Body of pancreas (tissue), 4 donors: ENCODE data around the gene PDCD7. TPM values are rescaled to one million over a fixed set of nuclear protein-coding genes. Genes with fewer than 3 reads are reported as not detected.

Source experiments
- ATAC-seq: fragments of 150-250 bp; one replicate; pipeline ENCODE4 v1.9.1; 2016
- DNase-seq, 4 donors: peaks; one replicate each; pipeline ENCODE4 v3.0.0-alpha.2; 2019
- H3K27ac ChIP-seq, 4 donors: fragments of 200-600 bp; sonication (generic); 1 replicate in 3 of 4; 2 replicates in 1 of 4; pipeline versions ENCODE4 v1.5.1 to v1.6.1; 2016 to 2019; ENCODE audit warnings: mild to moderate bottlenecking in 1 of 4, mixed read lengths in 1 of 4, moderate library complexity in 1 of 4
- H3K27me3 ChIP-seq, 2 donors: fragments of 200-600 bp; sonication (generic); one replicate each; pipeline ENCODE4 v1.6.0; 2016; ENCODE audit warnings: mild to moderate bottlenecking in 1 of 2
- H3K36me3 ChIP-seq, 2 donors: fragments of 200-600 bp; sonication (generic); replicated peaks in 1 of 2; 2 replicates each; pipeline ENCODE4 v1.5.1; 2016; ENCODE audit warnings: low read depth in 2 of 2; ENCODE audit not compliant: insufficient read depth in 1 of 2
- H3K4me1 ChIP-seq: fragments of 200-600 bp; sonication (generic); one replicate; pipeline ENCODE4 v1.6.0; 2016
- H3K4me3 ChIP-seq, 2 donors: fragments of 200-600 bp; sonication (generic); 1 replicate in 1 of 2; 2 replicates in 1 of 2; pipeline ENCODE4 v1.5.1; 2016 to 2019
- H3K9me3 ChIP-seq, 3 donors: fragments of 200-600 bp; sonication (generic); 1 replicate in 2 of 3; 2 replicates in 1 of 3; pipeline ENCODE4 v1.5.1; 2016
- CTCF ChIP-seq, 7 experiments: fragments of 450-650 bp in 4 of 7; fragments of 200-600 bp in 3 of 7; sonication (generic) in 3 of 7; IDR thresholded peaks; one replicate each; pipeline ENCODE4 v1.5.1; 2016 to 2019; ENCODE audit warnings: antibody characterized with exemption in 7 of 7
- POLR2A ChIP-seq, 3 donors: fragments of 450-650 bp; IDR thresholded peaks; one replicate each; pipeline ENCODE4 v1.6.1; 2016; ENCODE audit warnings: antibody characterized with exemption in 3 of 3, mild to moderate bottlenecking in 2 of 3
- WGBS, 2 donors: methylation state at CpG; one replicate each; pipeline ENCODE4 v1.1.5; 2017; 5-methylcytosine and 5-hydroxymethylcytosine counted together
- intact Hi-C: fragments of 100-400 bp; cut with DNase I; formaldehyde crosslinking; loops from one replicate; pipeline ENCODE4 v1.15.1; 2023
- total RNA-seq, 2 donors: library from RNA; depleted of rRNA; stranded (reverse); fragments of >200 nt; gene quantifications; one replicate each; pipeline ENCODE4 v1.1.0, GENCODE V29; 2016

Gene PDCD7
- total RNA-seq, 2 donors from 2014 or later: 18.2 to 35.6 TPM

- TF ChIP-seq POLR2A (IDR thresholded peaks at IDR 0.05) (no peak), CTCF (IDR thresholded peaks at IDR 0.05) (no peak)
- H3K9me3 ChIP-seq: no peaks in the 10 kb centered on the region
- intact Hi-C loops: no loop called here
- H3K36me3 ChIP-seq: peaks cover 7% of the 10 kb centered on the region in 2 donors
- H3K27ac ChIP-seq: no peak overlapping the region
- H3K4me1 ChIP-seq: peaks cover 12% of the 10 kb centered on the region
- ATAC-seq (no peak), DNase-seq (no peak)
- no peak overlapping the region for H3K4me3 ChIP-seq
- no peaks in the 10 kb centered on the region for H3K27me3 ChIP-seq
These were observed 42.4 kb upstream of the PDCD7 start for GRCh38 chr15:65176056-65176455.

DNA sequence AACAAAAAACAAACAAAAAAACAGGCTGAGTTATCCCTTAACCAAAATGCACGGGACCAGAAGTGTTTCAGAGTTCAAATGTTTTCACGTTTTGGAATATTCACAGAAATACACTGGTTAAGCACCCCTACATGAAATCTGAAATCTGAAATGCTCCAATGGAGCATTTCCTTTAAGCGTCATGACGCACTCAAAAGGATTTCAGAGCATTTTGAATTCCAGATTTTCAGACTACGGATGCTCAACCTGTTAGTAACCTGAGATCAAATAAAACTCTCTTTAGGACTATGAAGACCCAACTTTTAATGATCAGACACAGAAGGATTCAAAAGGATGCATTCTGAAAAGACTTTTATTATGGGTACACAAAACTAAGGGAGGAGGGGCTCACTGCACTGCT, 41.9 kb upstream of the PDCD7 start:
- no peak for ATAC-seq
- 91 to 94% methylated on average over 5 of the region's 5 CpGs for WGBS, 2 donors
- H3K36me3 ChIP-seq: peaks cover 7% of the 10 kb centered on the region in 2 donors
- TF ChIP-seq POLR2A (IDR thresholded peaks at IDR 0.05): no peak
- H3K4me3 ChIP-seq: no peak overlapping the region
- H3K4me1 ChIP-seq: peaks cover 7% of the 10 kb centered on the region
- H3K9me3 ChIP-seq: no peaks in the 10 kb centered on the region
- intact Hi-C loops: no loop called here
- no peak for DNase-seq
- no peaks in the 10 kb centered on the region for H3K27me3 ChIP-seq
- no peak overlapping the region for H3K27ac ChIP-seq

DNA sequence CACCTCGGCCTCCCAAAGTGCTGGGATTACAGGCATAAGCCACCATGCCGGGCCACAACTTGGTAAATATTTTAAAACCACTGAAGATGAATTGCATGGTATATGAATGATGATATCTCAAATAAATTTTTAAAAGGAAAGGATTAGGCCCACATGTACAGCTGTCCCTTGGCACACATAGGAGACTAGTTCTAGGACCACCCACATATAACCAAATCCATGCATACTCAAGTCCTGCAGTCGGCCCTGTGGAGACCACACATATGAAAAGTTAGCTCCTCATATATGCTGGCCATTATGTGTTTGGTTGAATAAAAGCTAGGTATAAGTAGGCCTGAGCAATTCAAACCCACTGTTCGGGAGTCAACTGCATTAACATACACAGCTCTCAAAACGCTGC, 40.9 kb upstream of the PDCD7 start:
- ATAC-seq (no peak), DNase-seq (no peak)
- Histone ChIP-seq H3K27ac (no peak overlapping the region), H3K36me3 (peaks cover 7% of the 10 kb centered on the region in 2 donors), H3K4me1 (peaks cover 6% of the 10 kb centered on the region), H3K4me3 (no peak overlapping the region), H3K27me3 (no peaks in the 10 kb centered on the region), H3K9me3 (no peaks in the 10 kb centered on the region)
- WGBS, 2 donors: 93 to 96% methylated on average over 5 of the region's 5 CpGs
- intact Hi-C loops: no loop called here
- TF ChIP-seq CTCF (IDR thresholded peaks at IDR 0.05): no peak
- TF ChIP-seq POLR2A (IDR thresholded peaks at IDR 0.05): no peak

- DNase-seq (no peak), ATAC-seq (no peak)
- no peaks in the 10 kb centered on the region for H3K27me3 ChIP-seq
- no peak overlapping the region for H3K4me3 ChIP-seq
- peaks cover 4 to 7% of the 10 kb centered on the region in 2 donors for H3K36me3 ChIP-seq
- H3K9me3 ChIP-seq: no peaks in the 10 kb centered on the region
- H3K4me1 ChIP-seq: peaks cover 6% of the 10 kb centered on the region
- WGBS, 2 donors: 93 to 96% methylated on average over 5 of the region's 5 CpGs
- intact Hi-C loops: no loop called here
- TF ChIP-seq CTCF (IDR thresholded peaks at IDR 0.05): no peak
- no peak overlapping the region for H3K27ac ChIP-seq
These were observed 38.9 kb upstream of the PDCD7 start for GRCh38 chr15:65172531-65172930.

DNA sequence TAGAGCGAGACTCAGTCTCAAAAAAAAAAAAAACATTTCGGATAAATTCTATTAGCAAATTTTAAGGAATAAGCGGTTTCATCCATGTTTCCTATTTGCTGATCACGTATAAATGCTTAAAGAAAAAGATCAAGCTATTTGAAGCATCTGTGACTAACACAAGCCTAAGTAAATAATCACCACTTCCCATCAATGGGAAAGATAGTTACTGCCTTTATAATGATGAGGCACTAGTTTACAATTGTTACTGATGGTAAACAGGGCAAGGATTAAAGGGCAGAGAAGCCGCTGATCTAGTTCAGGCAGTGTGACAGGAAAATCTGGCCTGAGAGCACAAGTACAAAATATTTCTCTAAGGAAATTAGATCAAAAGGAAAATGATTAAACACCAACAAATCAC, 37.8 kb upstream of the PDCD7 start:
- intact Hi-C loops: no loop called here
- Histone ChIP-seq H3K36me3 (peaks cover 0 to 6% of the 10 kb centered on the region in 2 donors), H3K9me3 (no peaks in the 10 kb centered on the region), H3K4me1 (peaks cover 6% of the 10 kb centered on the region), H3K27ac (no peak overlapping the region), H3K4me3 (no peak overlapping the region), H3K27me3 (no peaks in the 10 kb centered on the region)
- DNase-seq: no peak
- ATAC-seq: no peak
- no peak for TF ChIP-seq CTCF (IDR thresholded peaks at IDR 0.05)
- no peak for TF ChIP-seq POLR2A (IDR thresholded peaks at IDR 0.05)
- 89 to 94% methylated on average over 5 of the region's 5 CpGs for whole genome bisulfite sequencing, 2 donors
